ENCODE measurements around the gene PSMD6. TPM values are rescaled to one million over a fixed set of nuclear protein-coding genes. Genes with fewer than 3 reads are reported as not detected.

PSMD6 gene
- 86.7 TPM for total RNA-seq
- polyA plus RNA-seq: 100 to 1,000 TPM; 119 to 139 (median 124) TPM

DNA sequence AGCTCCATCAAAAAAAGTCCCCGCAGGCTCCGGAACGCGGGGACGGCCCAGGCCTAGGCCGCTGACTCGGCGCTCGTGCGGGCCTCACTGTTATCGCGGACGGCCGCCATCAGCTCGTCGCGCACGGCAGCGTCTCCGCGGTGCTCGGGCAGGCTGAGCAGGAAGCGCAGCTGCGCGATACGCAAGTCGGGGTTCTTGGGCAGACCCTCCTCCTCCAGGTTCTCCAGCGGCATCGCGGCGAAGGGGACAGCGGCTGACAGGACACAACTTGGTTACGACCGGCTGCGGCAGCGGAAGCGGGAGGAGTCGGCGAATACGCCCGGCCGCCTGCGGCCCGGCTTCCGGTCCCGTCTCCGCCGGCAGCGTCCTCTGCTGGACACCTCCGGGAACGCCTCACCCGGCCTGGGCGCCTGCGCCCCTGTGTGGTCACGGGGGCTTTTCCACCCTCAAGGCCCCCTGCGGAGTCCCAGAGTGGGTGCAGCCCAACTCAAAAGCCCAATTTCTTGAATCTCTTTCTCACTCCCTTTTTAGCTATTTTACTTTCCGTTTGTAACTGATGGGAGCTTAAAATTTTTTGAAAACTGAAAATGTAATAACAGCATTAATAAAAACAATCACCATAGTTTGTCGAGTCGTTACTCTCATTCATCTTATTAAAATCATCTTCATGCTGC is at the start of gene PSMD6:
Gene PSMD6 (minus strand): TSS at position 308 of the 674 bp plus-strand sequence. CDS start 75 bp downstream, at position 233.
- H3K27me3 Mint-ChIP-seq: peaks cover 11% of the 10 kb centered on the region
- Histone ChIP-seq H3K9me3 (ENCODE audit: control insufficient read depth in 2 of 2, low read length in 2 of 2) (no peaks in the 10 kb centered on the region), H3K4me3 (ENCODE audit: low read depth, low read length) (peak within 1 kb of the TSS; percentile 91), H3K36me3 (ENCODE audit: control insufficient read depth, insufficient read depth, low read length) (peaks cover 23% of the 10 kb centered on the region), H3K27ac (ENCODE audit: insufficient read depth, low read length, poor library complexity, severe bottlenecking) (peak within 1 kb of the TSS; percentile 83), H3K4me1 (ENCODE audit: control insufficient read depth, insufficient read depth, low read length, poor library complexity, severe bottlenecking) (peaks cover 28% of the 10 kb centered on the region), H3K27me3 (ENCODE audit: control insufficient read depth, insufficient read depth, low read length) (peaks cover 8% of the 10 kb centered on the region)
- H3K9me3 Mint-ChIP-seq: no peaks in the 10 kb centered on the region
- peak within 1 kb of the TSS; percentile 86 to 94 (median 90) for H3K4me3 Mint-ChIP-seq
- H3K27ac Mint-ChIP-seq: peak within 1 kb of the TSS; percentile 78 to 95 (median 94)
- H3K36me3 Mint-ChIP-seq: peaks cover 7% of the 10 kb centered on the region
- H3K4me1 Mint-ChIP-seq: peaks cover 23 to 38% (median 34%) of the 10 kb centered on the region in 4 donors
- ATAC-seq (ENCODE audit: low read depth in 2 of 2) (peak; percentile 97), DNase-seq (peak; percentile 85 to 94 (median 92))

DNA sequence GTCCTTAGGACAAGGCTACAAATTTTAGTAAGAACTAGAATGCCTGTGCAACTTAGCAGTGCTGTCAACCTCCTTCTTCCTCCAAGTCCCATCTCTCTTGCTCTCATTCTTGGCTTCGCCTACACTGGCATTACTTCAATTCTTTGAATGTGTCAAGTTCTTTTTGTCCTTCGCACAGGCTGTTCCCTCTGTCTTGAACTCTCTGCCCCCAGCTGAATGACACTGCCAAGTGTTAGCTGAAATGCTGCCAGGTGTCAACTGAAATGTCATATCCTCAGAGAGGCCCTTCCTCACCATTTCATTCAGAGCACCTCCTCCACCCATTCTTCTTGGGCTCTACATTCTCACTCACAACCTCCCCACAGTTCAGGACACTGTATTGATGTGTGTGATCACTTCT is 48.8 kb upstream of the PSMD6 start:
- H3K36me3 ChIP-seq (ENCODE audit: control insufficient read depth, insufficient read depth, low read length): no peaks in the 10 kb centered on the region
- H3K4me3 Mint-ChIP-seq: no peak overlapping the region
- no peaks in the 10 kb centered on the region for H3K9me3 ChIP-seq (ENCODE audit: control insufficient read depth in 2 of 2, low read length in 2 of 2)
- no peak for ATAC-seq (ENCODE audit: low read depth in 2 of 2)
- H3K36me3 Mint-ChIP-seq: no peaks in the 10 kb centered on the region
- no peak overlapping the region for H3K27ac ChIP-seq (ENCODE audit: insufficient read depth, low read length, poor library complexity, severe bottlenecking)
- DNase-seq: no peak
- no peak overlapping the region for H3K27ac Mint-ChIP-seq
- H3K4me1 Mint-ChIP-seq: no peaks in the 10 kb centered on the region
- H3K27me3 ChIP-seq (ENCODE audit: control insufficient read depth, insufficient read depth, low read length): peaks cover 8% of the 10 kb centered on the region
- no peak overlapping the region for H3K4me3 ChIP-seq (ENCODE audit: low read depth, low read length)
- H3K9me3 Mint-ChIP-seq: peaks cover 0 to 4% (median 0%) of the 10 kb centered on the region in 7 donors
- H3K27me3 Mint-ChIP-seq: peaks cover 4% of the 10 kb centered on the region
- no peaks in the 10 kb centered on the region for H3K4me1 ChIP-seq (ENCODE audit: control insufficient read depth, insufficient read depth, low read length, poor library complexity, severe bottlenecking)

DNA sequence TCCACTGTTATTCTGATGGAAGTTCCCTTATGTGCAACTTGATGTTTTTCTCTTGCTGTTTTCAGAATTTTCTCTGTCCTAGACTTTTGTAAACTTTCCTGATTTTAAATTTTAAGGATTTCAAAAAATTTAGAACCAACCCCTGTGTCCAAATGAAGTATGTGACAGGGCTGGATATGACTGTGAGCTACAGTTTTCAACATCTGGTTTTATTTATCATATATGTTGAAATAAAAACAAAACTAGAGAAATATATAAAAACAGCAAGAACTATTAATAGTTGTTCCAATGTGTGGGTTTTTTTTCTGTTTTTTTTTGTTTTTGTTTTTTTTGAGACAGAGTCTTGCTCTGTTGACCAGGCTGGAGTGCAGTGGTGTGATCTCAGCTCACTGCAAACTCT is 47.4 kb upstream of the PSMD6 start:
- DNase-seq (no peak), ATAC-seq (ENCODE audit: low read depth in 2 of 2) (no peak)
- H3K4me3 Mint-ChIP-seq: no peak overlapping the region
- Histone ChIP-seq H3K27ac (ENCODE audit: insufficient read depth, low read length, poor library complexity, severe bottlenecking) (no peak overlapping the region), H3K9me3 (ENCODE audit: control insufficient read depth in 2 of 2, low read length in 2 of 2) (no peaks in the 10 kb centered on the region), H3K4me1 (ENCODE audit: control insufficient read depth, insufficient read depth, low read length, poor library complexity, severe bottlenecking) (no peaks in the 10 kb centered on the region), H3K27me3 (ENCODE audit: control insufficient read depth, insufficient read depth, low read length) (peaks cover 8% of the 10 kb centered on the region), H3K4me3 (ENCODE audit: low read depth, low read length) (no peak overlapping the region), H3K36me3 (ENCODE audit: control insufficient read depth, insufficient read depth, low read length) (no peaks in the 10 kb centered on the region)
- H3K4me1 Mint-ChIP-seq: no peaks in the 10 kb centered on the region
- peaks cover 4% of the 10 kb centered on the region for H3K27me3 Mint-ChIP-seq
- H3K9me3 Mint-ChIP-seq: peaks cover 0 to 4% (median 0%) of the 10 kb centered on the region in 7 donors
- H3K36me3 Mint-ChIP-seq: no peaks in the 10 kb centered on the region
- H3K27ac Mint-ChIP-seq: no peak overlapping the region

DNA sequence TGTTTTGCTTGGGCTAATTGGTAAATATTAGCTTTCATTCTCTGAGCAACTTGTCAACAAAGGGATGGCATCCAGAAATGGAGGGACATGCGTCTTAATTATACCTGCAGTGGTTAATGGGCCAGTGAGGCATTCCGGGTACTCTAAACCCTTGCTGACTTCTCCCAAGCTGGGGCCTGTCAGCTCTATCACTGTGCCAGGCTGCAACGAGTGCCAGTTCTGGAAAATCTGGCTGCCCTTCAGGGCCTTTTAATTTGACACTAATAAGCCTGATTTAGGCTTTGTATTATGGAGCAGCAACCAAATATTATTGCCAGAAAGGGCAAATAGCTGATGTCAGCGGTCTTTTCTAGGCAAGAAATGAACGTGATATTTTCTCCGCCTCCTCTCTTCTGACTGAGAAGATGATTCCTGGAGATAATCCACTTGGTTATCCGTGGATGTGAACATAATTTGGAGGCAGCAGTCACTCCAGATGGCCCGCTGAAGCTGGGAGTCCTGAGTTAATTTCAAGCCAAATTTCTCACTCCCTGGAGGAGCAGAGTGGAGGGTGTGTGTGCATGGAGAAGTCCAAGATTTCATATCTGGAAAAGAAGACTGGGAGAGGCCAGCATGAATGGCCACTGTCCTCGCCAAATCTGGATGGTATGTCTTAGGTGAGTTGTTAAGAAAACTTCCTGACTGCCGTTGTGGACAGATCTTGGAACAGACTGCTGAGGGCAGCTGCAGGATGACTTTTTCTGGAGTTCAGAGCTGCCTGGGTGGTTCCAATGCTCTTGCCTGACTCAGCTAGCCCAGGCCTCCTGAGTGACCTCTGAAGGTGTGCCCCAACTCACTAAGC is 44.4 kb upstream of the PSMD6 start:
- no peak overlapping the region for H3K4me3 ChIP-seq (ENCODE audit: low read depth, low read length)
- H3K4me1 ChIP-seq (ENCODE audit: control insufficient read depth, insufficient read depth, low read length, poor library complexity, severe bottlenecking): no peaks in the 10 kb centered on the region
- H3K36me3 ChIP-seq (ENCODE audit: control insufficient read depth, insufficient read depth, low read length): no peaks in the 10 kb centered on the region
- no peak overlapping the region for H3K27ac Mint-ChIP-seq
- H3K27me3 Mint-ChIP-seq: peaks cover 16% of the 10 kb centered on the region
- DNase-seq (no peak), ATAC-seq (ENCODE audit: low read depth in 2 of 2) (no peak)
- peaks cover 6% of the 10 kb centered on the region for H3K27me3 ChIP-seq (ENCODE audit: control insufficient read depth, insufficient read depth, low read length)
- no peaks in the 10 kb centered on the region for H3K9me3 ChIP-seq (ENCODE audit: control insufficient read depth in 2 of 2, low read length in 2 of 2)
- H3K36me3 Mint-ChIP-seq: no peaks in the 10 kb centered on the region
- no peak overlapping the region for H3K27ac ChIP-seq (ENCODE audit: insufficient read depth, low read length, poor library complexity, severe bottlenecking)
- no peak overlapping the region for H3K4me3 Mint-ChIP-seq
- H3K4me1 Mint-ChIP-seq: no peaks in the 10 kb centered on the region
- H3K9me3 Mint-ChIP-seq: peaks cover 0 to 1% (median 0%) of the 10 kb centered on the region in 7 donors

DNA sequence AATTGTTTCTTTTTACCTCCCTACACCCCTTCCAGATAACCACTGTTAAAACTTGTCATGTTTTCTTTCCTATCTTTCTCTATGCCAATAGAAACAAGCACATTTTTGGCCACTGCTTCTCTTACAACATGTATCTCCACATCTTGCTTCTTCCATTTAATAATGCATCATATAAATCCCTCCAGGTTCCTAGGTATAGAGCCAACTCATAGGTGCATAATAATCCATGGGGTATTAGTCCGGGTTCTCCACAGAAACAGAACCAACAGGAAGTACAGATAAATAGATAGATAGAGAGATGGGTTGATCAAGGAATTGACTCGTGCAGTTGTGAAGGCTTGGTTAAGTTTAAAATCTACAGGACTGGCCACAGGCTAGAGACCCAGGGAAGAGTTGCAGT is 41.5 kb upstream of the PSMD6 start:
- H3K27me3 ChIP-seq (ENCODE audit: control insufficient read depth, insufficient read depth, low read length): peaks cover 3% of the 10 kb centered on the region
- H3K27ac Mint-ChIP-seq: no peak overlapping the region
- no peaks in the 10 kb centered on the region for H3K9me3 ChIP-seq (ENCODE audit: control insufficient read depth in 2 of 2, low read length in 2 of 2)
- ATAC-seq (ENCODE audit: low read depth in 2 of 2) (no peak), DNase-seq (no peak)
- H3K4me1 ChIP-seq (ENCODE audit: control insufficient read depth, insufficient read depth, low read length, poor library complexity, severe bottlenecking): no peaks in the 10 kb centered on the region
- H3K36me3 ChIP-seq (ENCODE audit: control insufficient read depth, insufficient read depth, low read length): no peaks in the 10 kb centered on the region
- H3K27ac ChIP-seq (ENCODE audit: insufficient read depth, low read length, poor library complexity, severe bottlenecking): no peak overlapping the region
- no peaks in the 10 kb centered on the region for H3K9me3 Mint-ChIP-seq
- H3K4me1 Mint-ChIP-seq: no peaks in the 10 kb centered on the region
- peaks cover 17% of the 10 kb centered on the region for H3K27me3 Mint-ChIP-seq
- H3K4me3 ChIP-seq (ENCODE audit: low read depth, low read length): no peak overlapping the region
- H3K4me3 Mint-ChIP-seq: no peak overlapping the region
- no peaks in the 10 kb centered on the region for H3K36me3 Mint-ChIP-seq

DNA sequence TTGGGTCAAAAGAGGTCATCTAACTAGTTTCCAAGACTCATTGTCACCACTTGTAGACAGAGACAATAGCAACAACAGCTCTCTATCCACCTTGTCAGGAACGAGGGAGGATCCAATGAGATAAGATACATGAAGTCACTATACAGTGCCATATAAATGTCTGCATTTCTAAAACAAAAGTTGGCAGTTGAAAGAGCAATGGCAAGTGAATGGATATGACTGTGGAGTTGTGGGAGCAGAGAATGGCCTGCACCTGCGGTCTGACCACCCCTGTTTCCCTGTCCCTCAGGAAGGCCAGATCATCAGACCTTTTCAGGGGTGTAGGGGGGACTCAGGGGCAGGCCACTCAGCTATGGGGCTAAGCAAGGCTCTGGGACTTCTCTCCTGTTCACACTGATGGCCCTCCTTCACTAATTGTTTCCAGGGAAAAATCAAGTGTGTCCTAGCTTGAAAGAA is 40.7 kb upstream of the PSMD6 start:
- no peaks in the 10 kb centered on the region for H3K36me3 ChIP-seq (ENCODE audit: control insufficient read depth, insufficient read depth, low read length)
- Mint-ChIP-seq H3K4me1 (no peaks in the 10 kb centered on the region), H3K4me3 (no peak overlapping the region), H3K9me3 (no peaks in the 10 kb centered on the region), H3K27me3 (peaks cover 21% of the 10 kb centered on the region), H3K27ac (no peak overlapping the region), H3K36me3 (no peaks in the 10 kb centered on the region)
- H3K4me3 ChIP-seq (ENCODE audit: low read depth, low read length): no peak overlapping the region
- DNase-seq (no peak), ATAC-seq (ENCODE audit: low read depth in 2 of 2) (no peak)
- H3K9me3 ChIP-seq (ENCODE audit: control insufficient read depth in 2 of 2, low read length in 2 of 2): no peaks in the 10 kb centered on the region
- H3K4me1 ChIP-seq (ENCODE audit: control insufficient read depth, insufficient read depth, low read length, poor library complexity, severe bottlenecking): no peaks in the 10 kb centered on the region
- no peak overlapping the region for H3K27ac ChIP-seq (ENCODE audit: insufficient read depth, low read length, poor library complexity, severe bottlenecking)
- H3K27me3 ChIP-seq (ENCODE audit: control insufficient read depth, insufficient read depth, low read length): no peaks in the 10 kb centered on the region

DNA sequence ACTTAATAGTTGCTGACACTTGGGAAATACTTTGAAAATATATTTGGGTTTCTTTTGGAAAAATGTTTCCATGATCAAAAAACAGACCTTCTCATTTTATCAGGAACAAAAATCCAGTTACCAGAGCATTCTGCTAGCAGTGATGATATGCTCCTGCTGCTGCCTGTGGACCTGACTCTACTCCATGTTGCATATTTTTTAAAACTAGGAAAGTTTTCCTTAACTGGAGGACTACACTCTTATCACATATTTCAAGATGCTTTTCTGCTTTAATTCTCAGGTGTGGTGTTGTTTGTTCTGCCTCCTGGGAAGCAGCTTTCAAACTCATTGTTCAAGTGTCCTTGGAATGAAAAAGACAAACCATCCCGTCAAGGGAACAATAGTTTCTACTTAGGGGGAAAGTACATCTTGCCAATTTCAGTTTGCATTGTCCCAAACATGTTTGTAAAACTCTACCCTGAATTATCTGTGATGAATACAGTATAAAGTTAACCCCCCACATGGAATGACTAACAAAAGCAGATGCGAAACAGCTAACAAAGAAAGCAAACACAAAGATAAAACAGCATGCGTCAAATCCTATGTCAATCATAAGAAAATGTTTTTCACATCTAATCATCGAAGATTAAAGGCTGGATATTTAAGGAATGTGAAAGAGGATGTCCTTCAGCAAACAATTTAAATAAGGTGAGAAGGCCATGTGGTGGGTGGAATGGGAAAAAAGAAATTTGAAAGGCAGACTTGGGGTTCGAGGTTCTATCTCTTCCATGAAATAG is 40.1 kb upstream of the PSMD6 start:
- Mint-ChIP-seq H3K27ac (no peak overlapping the region), H3K4me1 (no peaks in the 10 kb centered on the region)
- no peaks in the 10 kb centered on the region for H3K36me3 ChIP-seq (ENCODE audit: control insufficient read depth, insufficient read depth, low read length)

More for the DNA sequence above, 40.1 kb upstream of the PSMD6 start:
- no peak overlapping the region for H3K27ac ChIP-seq (ENCODE audit: insufficient read depth, low read length, poor library complexity, severe bottlenecking)
- no peaks in the 10 kb centered on the region for H3K9me3 Mint-ChIP-seq
- H3K9me3 ChIP-seq (ENCODE audit: control insufficient read depth in 2 of 2, low read length in 2 of 2): no peaks in the 10 kb centered on the region
- ATAC-seq (ENCODE audit: low read depth in 2 of 2) (no peak), DNase-seq (no peak)
- no peaks in the 10 kb centered on the region for H3K4me1 ChIP-seq (ENCODE audit: control insufficient read depth, insufficient read depth, low read length, poor library complexity, severe bottlenecking)
- H3K27me3 Mint-ChIP-seq: peaks cover 21% of the 10 kb centered on the region
- no peaks in the 10 kb centered on the region for H3K27me3 ChIP-seq (ENCODE audit: control insufficient read depth, insufficient read depth, low read length)
- no peak overlapping the region for H3K4me3 ChIP-seq (ENCODE audit: low read depth, low read length)
- H3K36me3 Mint-ChIP-seq: no peaks in the 10 kb centered on the region
- H3K4me3 Mint-ChIP-seq: no peak overlapping the region

Data from CD4-positive, CD25-positive, alpha-beta regulatory T cell (primary cell).